Effector memory CD4-positive, alpha-beta T cell (primary cell): ENCODE results near the gene PARVG.

Source experiments
- DNase-seq, 3 donors: peaks; one replicate each; pipeline ENCODE4 v3.0.0-alpha.2; 2020
- H3K27ac ChIP-seq: 2 replicates; pipeline ENCODE4 v1.7.0; 2013; ENCODE audit warnings: mild to moderate bottlenecking, low read length, moderate library complexity; ENCODE audit not compliant: insufficient read depth, poor library complexity, severe bottlenecking
- H3K27me3 ChIP-seq: replicated peaks from 2 replicates; pipeline ENCODE4 v1.7.0; 2013; ENCODE audit warnings: mild to moderate bottlenecking, low read length; ENCODE audit not compliant: insufficient read depth, control insufficient read depth, poor library complexity, severe bottlenecking
- H3K36me3 ChIP-seq: 2 replicates; pipeline ENCODE4 v1.7.0; 2013; ENCODE audit warnings: mild to moderate bottlenecking, low read length, moderate library complexity; ENCODE audit not compliant: control insufficient read depth, insufficient read depth
- H3K4me1 ChIP-seq: 2 replicates; pipeline ENCODE4 v1.7.0; 2013; ENCODE audit warnings: low read length, mild to moderate bottlenecking; ENCODE audit not compliant: control insufficient read depth, insufficient read depth, poor library complexity, severe bottlenecking
- H3K4me3 ChIP-seq: 2 replicates; pipeline ENCODE4 v1.7.0; 2013; ENCODE audit warnings: low read length, low read depth, mild to moderate bottlenecking; ENCODE audit not compliant: insufficient read depth, poor library complexity, severe bottlenecking
- H3K9me3 ChIP-seq: 2 replicates; pipeline ENCODE4 v1.7.0; 2013; ENCODE audit warnings: mild to moderate bottlenecking, low read length, moderate library complexity; ENCODE audit not compliant: control insufficient read depth

Gene PARVG

GRCh38 chr22:44192816-44193534 is 12.2 kb downstream of the PARVG start:
- peaks cover 21% of the 10 kb centered on the region for H3K4me1 ChIP-seq

GRCh38 chr22:44193535-44193891 is 12.8 kb downstream of the PARVG start:
- H3K36me3 ChIP-seq, result peaks cover 7% of the 10 kb centered on the region
- no peak for DNase-seq
- peaks cover 21% of the 10 kb centered on the region for H3K4me1 ChIP-seq
- H3K27ac ChIP-seq, result no peak overlapping the region
- H3K9me3 ChIP-seq, result no peaks in the 10 kb centered on the region
- H3K4me3 ChIP-seq, result no peak overlapping the region
- no peaks in the 10 kb centered on the region for H3K27me3 ChIP-seq

More at GRCh38 chr22:44192816-44193534, 12.2 kb downstream of the PARVG start:
- no peak overlapping the region for H3K4me3 ChIP-seq
- peaks cover 1% of the 10 kb centered on the region for H3K36me3 ChIP-seq
- no peak for DNase-seq
- no peak overlapping the region for H3K27ac ChIP-seq
- H3K9me3 ChIP-seq, result no peaks in the 10 kb centered on the region
- no peaks in the 10 kb centered on the region for H3K27me3 ChIP-seq

GRCh38 chr22:44194569-44194968 is 13.8 kb downstream of the PARVG start:
- Histone ChIP-seq H3K9me3 (no peaks in the 10 kb centered on the region), H3K36me3 (peaks cover 16% of the 10 kb centered on the region), H3K4me1 (peaks cover 21% of the 10 kb centered on the region), H3K27me3 (no peaks in the 10 kb centered on the region), H3K27ac (no peak overlapping the region), H3K4me3 (no peak overlapping the region)
- no peak for DNase-seq

- Histone ChIP-seq H3K27me3 (no peaks in the 10 kb centered on the region), H3K9me3 (no peaks in the 10 kb centered on the region), H3K36me3 (peaks cover 21% of the 10 kb centered on the region), H3K4me3 (no peak overlapping the region), H3K4me1 (peaks cover 21% of the 10 kb centered on the region), H3K27ac (no peak overlapping the region)
- DNase-seq, result no peak
These were observed 14.6 kb downstream of the PARVG start for GRCh38 chr22:44195189-44195871.

- peaks cover 28% of the 10 kb centered on the region for H3K36me3 ChIP-seq
- H3K27me3 ChIP-seq, result no peaks in the 10 kb centered on the region
These were observed 15.5 kb downstream of the PARVG start for GRCh38 chr22:44196241-44196640.

GRCh38 chr22:44196731-44197131 is 16.0 kb downstream of the PARVG start:
- Histone ChIP-seq H3K9me3 (no peaks in the 10 kb centered on the region), H3K4me3 (no peak overlapping the region), H3K36me3 (peaks cover 28% of the 10 kb centered on the region), H3K27me3 (no peaks in the 10 kb centered on the region), H3K27ac (no peak overlapping the region), H3K4me1 (peaks cover 19% of the 10 kb centered on the region)
- no peak for DNase-seq

More at GRCh38 chr22:44196241-44196640, 15.5 kb downstream of the PARVG start:
- Histone ChIP-seq H3K4me3 (no peak overlapping the region), H3K9me3 (no peaks in the 10 kb centered on the region), H3K27ac (no peak overlapping the region), H3K4me1 (peaks cover 20% of the 10 kb centered on the region)
- no peak for DNase-seq

GRCh38 chr22:44197271-44197670 is 16.5 kb downstream of the PARVG start:
- Histone ChIP-seq H3K27me3 (no peaks in the 10 kb centered on the region), H3K9me3 (no peaks in the 10 kb centered on the region), H3K4me3 (no peak overlapping the region), H3K27ac (no peak overlapping the region), H3K36me3 (peaks cover 28% of the 10 kb centered on the region), H3K4me1 (peaks cover 19% of the 10 kb centered on the region)
- DNase-seq, result no peak

- H3K27ac ChIP-seq, result no peak overlapping the region
- H3K27me3 ChIP-seq, result no peaks in the 10 kb centered on the region
- H3K4me3 ChIP-seq, result no peak overlapping the region
- peaks cover 28% of the 10 kb centered on the region for H3K36me3 ChIP-seq
- no peak for DNase-seq
- H3K4me1 ChIP-seq, result peaks cover under 1% of the 10 kb centered on the region
- H3K9me3 ChIP-seq, result no peaks in the 10 kb centered on the region
These were observed 18.4 kb downstream of the PARVG start for GRCh38 chr22:44199164-44199563.

- H3K4me1 ChIP-seq, result no peaks in the 10 kb centered on the region
These were observed 19.1 kb downstream of the PARVG start for GRCh38 chr22:44199866-44200265.

GRCh38 chr22:44200451-44200850 is 19.7 kb downstream of the PARVG start:
- Histone ChIP-seq H3K36me3 (peaks cover 28% of the 10 kb centered on the region), H3K4me3 (no peak overlapping the region), H3K27ac (no peak overlapping the region), H3K27me3 (no peaks in the 10 kb centered on the region), H3K9me3 (no peaks in the 10 kb centered on the region), H3K4me1 (no peaks in the 10 kb centered on the region)
- no peak for DNase-seq

More at GRCh38 chr22:44199866-44200265, 19.1 kb downstream of the PARVG start:
- H3K27me3 ChIP-seq, result no peaks in the 10 kb centered on the region
- peaks cover 28% of the 10 kb centered on the region for H3K36me3 ChIP-seq
- no peaks in the 10 kb centered on the region for H3K9me3 ChIP-seq
- no peak overlapping the region for H3K27ac ChIP-seq
- DNase-seq, result no peak
- no peak overlapping the region for H3K4me3 ChIP-seq
